Measurements from ENCODE around the gene ADAMTS18. TPM values are rescaled to one million over a fixed set of nuclear protein-coding genes. Genes with fewer than 3 reads are reported as not detected.
A peak's percentile ranks its signal among the peaks of the same experiment; 100 is the strongest.

Gene ADAMTS18
- total RNA-seq, 6 experiments from 2014 or later: not detected

- intact Hi-C loops (cut with DNase I): no loop called here
- no peaks in the 10 kb centered on the region for H3K9me3 ChIP-seq
- TF ChIP-seq CTCF (IDR thresholded peaks at IDR 0.05) (no peak), POLR2A (IDR thresholded peaks at IDR 0.05) (no peak)
- no peaks in the 10 kb centered on the region for H3K27me3 ChIP-seq
- H3K4me1 ChIP-seq: no peaks in the 10 kb centered on the region
- 32% methylated on average over 2 of the region's 2 CpGs for WGBS (ENCODE audit: insufficient coverage, low coverage, low lambda C conversion rate, missing lambda C conversion rate)
- ATAC-seq (no peak), DNase-seq (no peak)
- no peaks in the 10 kb centered on the region for H3K36me3 ChIP-seq
- H3K27ac ChIP-seq: no peak overlapping the region
- no peak overlapping the region for H3K4me3 ChIP-seq
Observed at GRCh38 chr16:77403732-77404131, 31.1 kb downstream of the ADAMTS18 start.

DNA sequence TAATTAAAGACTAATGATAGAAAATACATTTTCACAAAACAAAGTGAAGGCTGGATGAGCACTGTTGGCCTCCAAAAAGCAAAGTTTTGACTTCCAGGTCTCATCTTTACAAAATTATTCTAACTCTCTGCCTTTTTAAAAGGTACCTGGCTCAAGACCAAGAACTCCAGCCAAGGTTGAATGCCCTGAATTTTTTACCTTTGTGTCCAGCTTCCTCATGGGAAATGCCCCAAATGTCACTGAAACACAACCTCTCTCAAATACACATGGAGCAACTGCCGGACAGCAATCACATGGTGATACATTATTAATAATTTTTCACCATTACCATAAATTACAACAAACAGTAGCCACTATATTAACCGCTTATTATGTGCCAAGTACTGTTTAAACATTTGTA lies 32.2 kb downstream of the ADAMTS18 start:
- TF ChIP-seq CTCF (IDR thresholded peaks at IDR 0.05) (no peak), POLR2A (IDR thresholded peaks at IDR 0.05) (no peak)

GRCh38 chr16:77402118-77402517 lies 32.7 kb downstream of the ADAMTS18 start:
- H3K27ac ChIP-seq: no peak overlapping the region
- intact Hi-C loops (cut with DNase I): no loop called here
- 54% methylated on average over 6 of the region's 6 CpGs for WGBS (ENCODE audit: insufficient coverage, low coverage, low lambda C conversion rate, missing lambda C conversion rate)
- TF ChIP-seq CTCF (IDR thresholded peaks at IDR 0.05): no peak
- TF ChIP-seq POLR2A (IDR thresholded peaks at IDR 0.05): no peak
- no peak overlapping the region for H3K4me3 ChIP-seq
- no peaks in the 10 kb centered on the region for H3K36me3 ChIP-seq
- H3K4me1 ChIP-seq: no peaks in the 10 kb centered on the region
- DNase-seq (no peak), ATAC-seq (no peak)
- no peaks in the 10 kb centered on the region for H3K27me3 ChIP-seq
- no peaks in the 10 kb centered on the region for H3K9me3 ChIP-seq

More for the DNA sequence above, 32.2 kb downstream of the ADAMTS18 start:
- intact Hi-C loops (cut with DNase I): no loop called here
- no peak for DNase-seq
- peak in 1 of 4 donors; percentile 45 for ATAC-seq
- H3K4me3 ChIP-seq: no peak overlapping the region
- H3K36me3 ChIP-seq: no peaks in the 10 kb centered on the region
- 37% methylated on average over 2 of the region's 2 CpGs for WGBS (ENCODE audit: insufficient coverage, low coverage, low lambda C conversion rate, missing lambda C conversion rate)
- H3K4me1 ChIP-seq: no peaks in the 10 kb centered on the region
- H3K27ac ChIP-seq: no peak overlapping the region
- no peaks in the 10 kb centered on the region for H3K27me3 ChIP-seq
- no peaks in the 10 kb centered on the region for H3K9me3 ChIP-seq

DNA sequence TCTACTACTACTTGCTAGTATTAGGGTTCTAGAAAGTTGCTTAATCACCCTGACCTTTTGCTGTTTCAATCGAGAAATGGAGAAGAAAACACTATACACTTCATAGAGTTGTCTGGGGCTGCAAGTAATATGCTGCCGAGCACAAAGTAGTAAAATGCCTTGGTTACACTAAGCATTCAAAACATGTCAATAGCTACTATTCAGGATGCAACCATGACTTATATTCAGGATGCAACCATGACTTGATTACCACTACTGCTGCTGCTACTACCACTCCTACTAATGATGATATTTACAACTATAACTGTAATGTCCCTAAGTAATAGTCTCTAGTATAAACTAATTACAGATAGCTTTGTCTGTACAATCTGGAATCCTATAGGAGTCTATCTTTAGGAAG lies 35.3 kb downstream of the ADAMTS18 start:
- Histone ChIP-seq H3K4me1 (no peaks in the 10 kb centered on the region), H3K4me3 (no peak overlapping the region), H3K27me3 (no peaks in the 10 kb centered on the region), H3K27ac (no peak overlapping the region), H3K9me3 (no peaks in the 10 kb centered on the region), H3K36me3 (no peaks in the 10 kb centered on the region)
- ATAC-seq (no peak), DNase-seq (no peak)
- TF ChIP-seq POLR2A (IDR thresholded peaks at IDR 0.05) (no peak), CTCF (IDR thresholded peaks at IDR 0.05) (no peak)
- 44% methylated on average over 2 of the region's 2 CpGs for WGBS (ENCODE audit: insufficient coverage, low coverage, low lambda C conversion rate, missing lambda C conversion rate)
- intact Hi-C loops (cut with DNase I): no loop called here

GRCh38 chr16:77399066-77399465 lies 35.8 kb downstream of the ADAMTS18 start:
- no peak for TF ChIP-seq POLR2A (IDR thresholded peaks at IDR 0.05)
- TF ChIP-seq CTCF (IDR thresholded peaks at IDR 0.05): no peak
- intact Hi-C loops (cut with DNase I): no loop called here
- no peaks in the 10 kb centered on the region for H3K9me3 ChIP-seq
- no peak for DNase-seq
- no peaks in the 10 kb centered on the region for H3K27me3 ChIP-seq
- H3K27ac ChIP-seq: no peak overlapping the region
- no CpG with 5 or more reads among the region's 1 CpG for WGBS (ENCODE audit: insufficient coverage, low coverage, low lambda C conversion rate, missing lambda C conversion rate)
- ATAC-seq: no peak
- no peaks in the 10 kb centered on the region for H3K36me3 ChIP-seq
- no peak overlapping the region for H3K4me3 ChIP-seq
- no peaks in the 10 kb centered on the region for H3K4me1 ChIP-seq
